Breast epithelium (tissue), 4 donors: ENCODE measurements around the gene LFNG. TPM values are rescaled to one million over a fixed set of nuclear protein-coding genes. Genes with fewer than 3 reads are reported as not detected.

Experiments used
- DNase-seq, 2 donors: peaks; one replicate each; pipeline ENCODE4 v3.0.0-alpha.2; 2019; ENCODE audit warnings: low spot score in 2 of 2
- H3K27ac ChIP-seq, 2 donors: fragments of 200-600 bp; sonication (generic) in 1 of 2; one replicate each; pipeline ENCODE4 v1.5.1; 2016 to 2019; ENCODE audit warnings: mild to moderate bottlenecking in 1 of 2
- H3K27me3 ChIP-seq, 2 donors: fragments of 200-600 bp; sonication (generic) in 1 of 2; one replicate each; pipeline versions ENCODE4 v1.5.1 to v1.6.0; 2017 to 2019; ENCODE audit warnings: control low read depth in 1 of 2, mild to moderate bottlenecking in 1 of 2
- H3K36me3 ChIP-seq: fragments of 200-600 bp; one replicate; pipeline ENCODE4 v1.5.1; 2019
- H3K4me1 ChIP-seq, 2 donors: fragments of 200-600 bp; sonication (generic); one replicate each; pipeline ENCODE4 v1.5.1; 2016 to 2019; ENCODE audit warnings: control low read depth in 1 of 2
- H3K4me3 ChIP-seq, 3 donors: fragments of 200-600 bp; sonication (generic); 1 replicate in 2 of 3; 2 replicates in 1 of 3; pipeline ENCODE4 v1.5.1; 2016 to 2019; ENCODE audit warnings: mild to moderate bottlenecking in 3 of 3, moderate library complexity in 2 of 3
- H3K9me3 ChIP-seq, 2 donors: fragments of 200-600 bp; sonication (generic) in 1 of 2; one replicate each; pipeline ENCODE4 v1.5.1; 2016 to 2019; ENCODE audit warnings: control low read depth in 1 of 2
- CTCF ChIP-seq, 3 donors: fragments of 450-650 bp; IDR thresholded peaks; one replicate each; pipeline ENCODE4 v1.5.1; 2016 to 2017; ENCODE audit warnings: antibody characterized with exemption in 3 of 3, mild to moderate bottlenecking in 3 of 3, moderate library complexity in 3 of 3
- POLR2A ChIP-seq: fragments of 450-650 bp; IDR thresholded peaks from one replicate; pipeline ENCODE4 v1.6.1; 2016; ENCODE audit warnings: antibody characterized with exemption, mild to moderate bottlenecking, moderate library complexity
- POLR2AphosphoS5 ChIP-seq, 3 donors: sonication (generic); formaldehyde crosslinking; IDR thresholded peaks; one replicate each; pipeline ENCODE4 v1.6.1; 2017; ENCODE audit warnings: antibody characterized with exemption in 3 of 3
- intact Hi-C: fragments of 100-400 bp; cut with DNase I; formaldehyde crosslinking; loops from one replicate; pipeline ENCODE4 v1.15.1; 2023; ENCODE audit warnings: low total_unique reads
- total RNA-seq, 3 donors: library from RNA; depleted of rRNA; stranded (reverse); fragments of >200 nt; gene quantifications; one replicate each; pipeline ENCODE4 v1.1.0, GENCODE V29; 2016

LFNG gene
- total RNA-seq, 3 donors from 2014 or later, result 5.0 to 16.4 (median 9.1) TPM

- intact Hi-C loops, result no loop called here
- no peak for DNase-seq
- Histone ChIP-seq H3K27me3 (no peaks in the 10 kb centered on the region), H3K4me3 (no peak overlapping the region), H3K27ac (no peak overlapping the region), H3K9me3 (peaks cover 7 to 9% of the 10 kb centered on the region in 2 donors), H3K4me1 (peaks cover 10 to 18% of the 10 kb centered on the region in 2 donors), H3K36me3 (no peaks in the 10 kb centered on the region)
- TF ChIP-seq POLR2AphosphoS5 (IDR thresholded peaks at IDR 0.05) (no peak), POLR2A (no peak)
These were observed 36.1 kb upstream of the LFNG start for GRCh38 chr7:2483494-2483893.

GRCh38 chr7:2484868-2485267 is 34.7 kb upstream of the LFNG start:
- intact Hi-C loops, result no loop called here
- peaks cover 6 to 12% of the 10 kb centered on the region in 2 donors for H3K4me1 ChIP-seq
- no peaks in the 10 kb centered on the region for H3K27me3 ChIP-seq
- peaks cover 7 to 9% of the 10 kb centered on the region in 2 donors for H3K9me3 ChIP-seq
- no peak overlapping the region for H3K27ac ChIP-seq
- H3K4me3 ChIP-seq, result no peak overlapping the region
- TF ChIP-seq POLR2AphosphoS5 (IDR thresholded peaks at IDR 0.05) (no peak), CTCF (IDR thresholded peaks at IDR 0.05) (no peak), POLR2A (no peak)
- H3K36me3 ChIP-seq, result no peaks in the 10 kb centered on the region
- DNase-seq, result no peak

- Histone ChIP-seq H3K4me1 (peaks cover 6 to 12% of the 10 kb centered on the region in 2 donors), H3K4me3 (no peak overlapping the region), H3K9me3 (peaks cover 6 to 7% of the 10 kb centered on the region in 2 donors), H3K27ac (peak overlapping the region; percentile 29 to 92), H3K36me3 (no peaks in the 10 kb centered on the region), H3K27me3 (no peaks in the 10 kb centered on the region)
- no peak for DNase-seq
- intact Hi-C loops, result no loop called here
- TF ChIP-seq CTCF (IDR thresholded peaks at IDR 0.05), result no peak
- no peak for TF ChIP-seq POLR2A
- no peak for TF ChIP-seq POLR2AphosphoS5 (IDR thresholded peaks at IDR 0.05)
These were observed 31.8 kb upstream of the LFNG start for GRCh38 chr7:2487586-2488271.

- H3K4me3 ChIP-seq, result no peak overlapping the region
- intact Hi-C loops, result no loop called here
- H3K4me1 ChIP-seq, result peaks cover 6 to 12% of the 10 kb centered on the region in 2 donors
- peak overlapping the region; percentile 29 to 92 for H3K27ac ChIP-seq
- H3K9me3 ChIP-seq, result peaks cover under 1 to 2% of the 10 kb centered on the region in 2 donors
- DNase-seq, result no peak
- H3K27me3 ChIP-seq, result no peaks in the 10 kb centered on the region
- H3K36me3 ChIP-seq, result no peaks in the 10 kb centered on the region
- no peak for TF ChIP-seq POLR2A
- TF ChIP-seq CTCF (IDR thresholded peaks at IDR 0.05), result no peak
- TF ChIP-seq POLR2AphosphoS5 (IDR thresholded peaks at IDR 0.05), result peak in 1 of 3 donors; percentile 68
These were observed 31.3 kb upstream of the LFNG start for GRCh38 chr7:2488272-2488645.

GRCh38 chr7:2488681-2489080 is 30.9 kb upstream of the LFNG start:
- no peak overlapping the region for H3K4me3 ChIP-seq
- TF ChIP-seq CTCF (IDR thresholded peaks at IDR 0.05), result no peak
- no peak for TF ChIP-seq POLR2A
- no peak for TF ChIP-seq POLR2AphosphoS5 (IDR thresholded peaks at IDR 0.05)
- H3K27ac ChIP-seq, result peak overlapping the region in 1 of 2 donors; percentile 92
- no peaks in the 10 kb centered on the region for H3K36me3 ChIP-seq
- H3K27me3 ChIP-seq, result no peaks in the 10 kb centered on the region
- peaks cover 6 to 12% of the 10 kb centered on the region in 2 donors for H3K4me1 ChIP-seq
- intact Hi-C loops, result no loop called here
- no peak for DNase-seq
- no peaks in the 10 kb centered on the region for H3K9me3 ChIP-seq
